ENCODE measurements around the gene SUMO2.

DNA sequence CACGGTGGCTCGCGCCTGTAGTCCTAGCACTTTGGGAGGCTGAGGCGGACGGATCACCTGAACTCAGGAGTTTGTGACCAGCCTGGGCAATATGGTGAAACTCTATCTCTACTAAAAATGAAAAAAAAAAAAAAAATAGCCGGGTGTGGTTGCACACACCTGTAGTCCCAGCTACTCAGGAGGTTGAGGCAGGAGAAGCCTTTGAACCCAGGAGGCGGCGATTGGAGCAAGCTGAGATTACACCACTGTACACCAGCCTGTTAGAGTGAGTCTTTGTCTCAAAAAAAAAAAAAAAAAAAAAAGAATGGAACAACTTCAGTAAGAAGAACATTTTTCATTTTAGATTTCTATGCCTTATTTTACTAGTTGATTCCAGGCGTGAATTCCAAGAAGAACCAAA, 25.4 kb upstream of the SUMO2 start:
- TF ChIP-seq EZH2phosphoT487 (IDR thresholded peaks at IDR 0.05; ENCODE audit: borderline replicate concordance, low read length), result no peak
- TF ChIP-seq, protein P1, sequence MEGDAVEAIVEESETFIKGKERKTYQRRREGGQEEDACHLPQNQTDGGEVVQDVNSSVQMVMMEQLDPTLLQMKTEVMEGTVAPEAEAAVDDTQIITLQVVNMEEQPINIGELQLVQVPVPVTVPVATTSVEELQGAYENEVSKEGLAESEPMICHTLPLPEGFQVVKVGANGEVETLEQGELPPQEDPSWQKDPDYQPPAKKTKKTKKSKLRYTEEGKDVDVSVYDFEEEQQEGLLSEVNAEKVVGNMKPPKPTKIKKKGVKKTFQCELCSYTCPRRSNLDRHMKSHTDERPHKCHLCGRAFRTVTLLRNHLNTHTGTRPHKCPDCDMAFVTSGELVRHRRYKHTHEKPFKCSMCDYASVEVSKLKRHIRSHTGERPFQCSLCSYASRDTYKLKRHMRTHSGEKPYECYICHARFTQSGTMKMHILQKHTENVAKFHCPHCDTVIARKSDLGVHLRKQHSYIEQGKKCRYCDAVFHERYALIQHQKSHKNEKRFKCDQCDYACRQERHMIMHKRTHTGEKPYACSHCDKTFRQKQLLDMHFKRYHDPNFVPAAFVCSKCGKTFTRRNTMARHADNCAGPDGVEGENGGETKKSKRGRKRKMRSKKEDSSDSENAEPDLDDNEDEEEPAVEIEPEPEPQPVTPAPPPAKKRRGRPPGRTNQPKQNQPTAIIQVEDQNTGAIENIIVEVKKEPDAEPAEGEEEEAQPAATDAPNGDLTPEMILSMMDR (IDR thresholded peaks at IDR 0.05; ENCODE audit: low read depth, low read length, poor library complexity, severe bottlenecking), result no peak

All from DOHH2 (cell line).